Measurements from ENCODE around the gene APOBEC3G.
"Not testable (repeated sequence)": the region's sequence is repeated elsewhere in the genome, so short reads cannot be mapped to it uniquely, and the experiment has no call there.

GRCh38 chr22:39076155-39077025 is 685 bp upstream of the APOBEC3G start:
- TF ChIP-seq, protein P1, sequence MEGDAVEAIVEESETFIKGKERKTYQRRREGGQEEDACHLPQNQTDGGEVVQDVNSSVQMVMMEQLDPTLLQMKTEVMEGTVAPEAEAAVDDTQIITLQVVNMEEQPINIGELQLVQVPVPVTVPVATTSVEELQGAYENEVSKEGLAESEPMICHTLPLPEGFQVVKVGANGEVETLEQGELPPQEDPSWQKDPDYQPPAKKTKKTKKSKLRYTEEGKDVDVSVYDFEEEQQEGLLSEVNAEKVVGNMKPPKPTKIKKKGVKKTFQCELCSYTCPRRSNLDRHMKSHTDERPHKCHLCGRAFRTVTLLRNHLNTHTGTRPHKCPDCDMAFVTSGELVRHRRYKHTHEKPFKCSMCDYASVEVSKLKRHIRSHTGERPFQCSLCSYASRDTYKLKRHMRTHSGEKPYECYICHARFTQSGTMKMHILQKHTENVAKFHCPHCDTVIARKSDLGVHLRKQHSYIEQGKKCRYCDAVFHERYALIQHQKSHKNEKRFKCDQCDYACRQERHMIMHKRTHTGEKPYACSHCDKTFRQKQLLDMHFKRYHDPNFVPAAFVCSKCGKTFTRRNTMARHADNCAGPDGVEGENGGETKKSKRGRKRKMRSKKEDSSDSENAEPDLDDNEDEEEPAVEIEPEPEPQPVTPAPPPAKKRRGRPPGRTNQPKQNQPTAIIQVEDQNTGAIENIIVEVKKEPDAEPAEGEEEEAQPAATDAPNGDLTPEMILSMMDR (conservative IDR thresholded peaks at IDR 0.05 in 1 of 2, IDR thresholded peaks at IDR 0.05 in 1 of 2; ENCODE audit: low read depth in 1 of 2, low read length in 2 of 2) = not testable (repeated sequence)
- TF ChIP-seq EZH2 (IDR thresholded peaks at IDR 0.05; ENCODE audit: low read length, missing control alignments) = not testable (repeated sequence)
